Neural cell (in vitro differentiated cells): ENCODE results near the gene CEP120.

ENCODE experiments used
- CTCF ChIP-seq: fragments of 450-650 bp; IDR thresholded peaks from 2 replicates; pipeline ENCODE4 v1.5.1; 2014; ENCODE audit warnings: antibody characterized with exemption, mild to moderate bottlenecking, moderate library complexity; ENCODE audit not compliant: poor library complexity, severe bottlenecking
- EP300 ChIP-seq: fragments of 450-650 bp; conservative IDR thresholded peaks from 2 replicates; pipeline ENCODE4 v1.6.1; 2014; ENCODE audit warnings: antibody characterized with exemption, mild to moderate bottlenecking, moderate library complexity; ENCODE audit not compliant: poor library complexity, severe bottlenecking
- EZH2 ChIP-seq: fragments of 200-600, 300-800 bp; shearing (Covaris generic), sonication (generic); IDR thresholded peaks from 2 replicates; pipeline ENCODE4 v1.6.1; 2014; ENCODE audit warnings: antibody characterized with exemption, low read length, borderline replicate concordance, mild to moderate bottlenecking; ENCODE audit not compliant: insufficient read depth, poor library complexity, severe bottlenecking
- POLR2AphosphoS5 ChIP-seq: IDR thresholded peaks from 2 replicates; pipeline ENCODE4 v1.6.1; 2012
- TAF1 ChIP-seq: IDR thresholded peaks from 2 replicates; pipeline ENCODE4 v1.6.1; 2012; ENCODE audit warnings: low read depth

GRCh38 chr5:123448017-123448617 lies 24.9 kb upstream of the CEP120 start:
- TF ChIP-seq CTCF (no peak), EP300 (no peak), POLR2AphosphoS5 (no peak), TAF1 (no peak), EZH2 (no peak)
